Fibroblast of mammary gland (primary cell): ENCODE results near the gene CD79B.

Source experiments
- DNase-seq: peaks from one replicate; pipeline ENCODE4 v3.0.0-alpha.2; 2010; ENCODE audit warnings: low read depth
- H3K4me3 ChIP-seq: 2 replicates; pipeline ENCODE4 v1.5.1; 2011; ENCODE audit warnings: low read depth, mild to moderate bottlenecking, low read length, moderate library complexity; ENCODE audit not compliant: control insufficient read depth
- CTCF ChIP-seq: conservative IDR thresholded peaks from 2 replicates; pipeline ENCODE4 v1.5.1; 2011; ENCODE audit warnings: low read depth, low read length, inconsistent platforms; ENCODE audit not compliant: control insufficient read depth, insufficient read depth

CD79B gene

DNA sequence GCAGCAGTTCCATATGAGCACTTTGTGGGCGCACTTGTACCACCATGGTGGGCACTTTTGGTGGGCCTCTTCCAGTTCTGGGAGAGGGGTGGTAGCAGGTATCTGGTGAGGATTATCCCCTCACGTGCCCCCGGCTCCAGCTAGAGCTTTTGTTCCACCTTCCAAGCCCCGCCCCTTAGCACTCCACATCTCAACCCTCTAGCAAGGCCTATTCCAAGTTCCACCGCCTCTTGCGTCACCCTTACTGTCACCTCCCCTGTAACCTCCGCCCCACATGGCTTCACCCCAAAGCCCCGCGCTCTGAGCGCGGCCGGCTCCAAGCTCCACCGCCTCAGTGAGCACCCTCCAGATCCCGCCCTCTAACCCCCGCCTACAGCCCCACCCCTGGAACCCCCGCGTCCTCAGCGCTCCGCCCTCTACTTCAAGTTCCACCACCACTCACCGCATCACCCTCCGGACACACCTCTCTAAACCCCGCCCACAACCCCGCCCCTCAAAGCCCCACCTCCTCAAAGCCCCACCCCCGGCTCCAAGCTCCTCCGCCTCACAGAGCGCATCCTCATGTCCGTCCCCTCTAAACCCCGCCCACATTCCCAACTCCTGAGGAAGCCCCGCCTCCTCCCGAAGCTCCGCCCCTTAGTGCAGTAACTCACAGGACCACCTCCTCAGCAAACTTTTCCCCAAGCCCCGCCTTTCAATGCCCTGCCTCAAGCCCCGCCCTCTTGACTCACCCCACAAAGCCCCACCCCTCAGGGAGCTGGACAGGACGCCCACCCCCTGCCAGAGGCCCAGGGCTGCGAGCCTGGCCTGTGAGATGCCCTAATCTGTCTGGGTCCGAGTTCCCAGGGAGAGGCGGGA lies 29.5 kb upstream of the CD79B start:
- no peak for TF ChIP-seq CTCF
- peak; percentile 78 for DNase-seq
- H3K4me3 ChIP-seq = peak overlapping the region; percentile 1

DNA sequence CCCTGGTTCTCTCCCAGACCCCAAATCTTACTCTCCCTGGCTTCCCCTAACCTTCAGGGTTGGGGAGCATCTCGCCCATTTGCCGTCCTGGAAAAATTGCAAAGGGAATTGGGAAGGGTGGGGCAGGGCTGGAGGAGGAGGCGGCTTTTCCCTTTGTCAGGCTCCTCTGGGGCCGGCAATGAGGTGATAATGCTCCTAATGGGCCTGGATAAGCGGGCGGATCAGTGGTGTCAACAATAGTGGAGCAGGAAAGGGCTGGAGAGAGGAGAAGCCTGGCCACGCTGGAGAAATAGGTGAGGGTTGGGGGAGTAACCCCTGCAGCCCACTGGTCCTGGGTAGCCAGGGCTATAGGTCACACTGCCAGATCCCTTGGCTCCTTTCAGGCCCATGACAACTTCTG lies 28.3 kb upstream of the CD79B start:
- no peak overlapping the region for H3K4me3 ChIP-seq
- no peak for TF ChIP-seq CTCF
- DNase-seq = no peak

DNA sequence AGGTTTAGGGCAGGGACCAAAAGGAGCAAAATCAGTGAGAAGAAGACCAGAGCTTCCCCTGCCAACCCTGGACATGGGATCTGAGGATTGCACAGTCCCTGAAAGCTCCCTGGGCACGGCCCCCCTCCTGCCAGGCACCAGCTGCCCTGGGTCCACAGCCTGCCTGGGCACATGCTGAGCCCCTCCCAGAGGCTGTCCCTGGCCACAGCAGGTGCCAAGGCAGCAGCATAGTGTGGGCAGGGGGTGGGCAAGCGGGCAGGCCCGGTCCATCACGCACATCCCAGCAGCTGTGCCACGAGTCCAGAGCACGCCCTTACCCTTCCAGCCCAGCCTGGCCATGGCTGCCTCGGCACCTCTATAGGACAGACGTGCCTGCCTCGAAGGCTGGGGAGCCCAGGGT lies 27.9 kb upstream of the CD79B start:
- TF ChIP-seq CTCF = no peak
- no peak for DNase-seq
- H3K4me3 ChIP-seq = no peak overlapping the region

DNA sequence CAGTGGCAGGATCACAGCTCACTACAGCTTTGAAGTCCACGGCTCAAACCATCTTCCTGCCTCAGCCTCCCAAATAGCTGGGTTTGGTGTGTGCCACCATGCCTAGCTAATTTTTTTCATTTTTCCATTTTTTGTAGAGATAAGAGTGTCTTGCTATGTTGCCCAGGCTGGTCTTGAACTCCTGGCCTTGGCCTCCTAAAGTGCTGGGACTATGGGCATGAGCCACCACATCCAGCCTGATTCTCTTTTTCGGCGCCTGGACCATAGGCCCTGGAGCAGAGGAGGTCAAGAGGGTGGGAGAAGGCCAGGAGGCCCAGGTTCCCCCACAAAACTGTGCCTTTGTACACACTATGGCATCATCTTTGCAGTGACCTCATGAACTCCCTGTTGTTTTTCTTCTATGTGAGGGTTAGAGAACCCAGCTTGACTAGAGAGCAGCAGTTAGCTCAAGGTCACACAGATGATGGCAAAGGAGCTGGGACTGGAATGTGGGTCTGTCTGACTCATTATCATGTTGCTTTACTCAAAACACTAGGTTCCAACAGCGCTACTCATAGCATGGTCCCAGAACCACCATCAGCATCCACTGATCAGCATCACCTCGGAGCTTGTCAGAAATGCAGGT lies 24.3 kb upstream of the CD79B start:
- no peak for TF ChIP-seq CTCF
- no peak overlapping the region for H3K4me3 ChIP-seq
- peak; percentile 52 for DNase-seq

- DNase-seq = no peak
- no peak for TF ChIP-seq CTCF
- H3K4me3 ChIP-seq = no peak overlapping the region
Measured at GRCh38 chr17:63955791-63956190, 23.7 kb upstream of the CD79B start.

DNA sequence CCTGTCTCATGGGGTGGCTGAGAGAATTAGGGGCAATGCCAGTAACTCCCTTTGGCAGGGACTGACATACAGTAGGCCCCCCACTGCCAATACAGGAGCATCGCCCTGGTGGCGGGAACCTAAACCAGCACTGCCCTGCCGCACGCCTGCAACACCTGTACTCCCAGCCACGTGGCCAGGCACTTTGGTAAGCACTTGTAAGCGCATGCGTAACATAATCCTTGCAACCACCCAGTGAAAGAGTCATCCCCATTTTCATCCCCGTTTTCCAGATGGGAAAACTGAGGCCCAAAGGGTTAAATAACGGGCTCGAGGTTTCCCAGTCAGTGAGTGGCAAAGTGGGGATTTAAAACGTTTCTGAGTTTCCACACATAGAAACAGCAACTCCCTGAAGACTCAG lies 23.1 kb upstream of the CD79B start:
- TF ChIP-seq CTCF = no peak
- H3K4me3 ChIP-seq = no peak overlapping the region
- no peak for DNase-seq
